GM19372 (cell line): ENCODE measurements around the gene WBP1L.
"Not testable (repeated sequence)": the region's sequence is repeated elsewhere in the genome, so short reads cannot be mapped to it uniquely, and the experiment has no call there.

Experiments used
- ATAC-seq: cut with Tn5 transposase; IDR thresholded peaks from one replicate; pipeline ENCODE4 v1.9.1; 2021; ENCODE audit warnings: mild to moderate bottlenecking, low read depth, moderate library complexity; ENCODE audit not compliant: unreplicated experiment

WBP1L gene

DNA sequence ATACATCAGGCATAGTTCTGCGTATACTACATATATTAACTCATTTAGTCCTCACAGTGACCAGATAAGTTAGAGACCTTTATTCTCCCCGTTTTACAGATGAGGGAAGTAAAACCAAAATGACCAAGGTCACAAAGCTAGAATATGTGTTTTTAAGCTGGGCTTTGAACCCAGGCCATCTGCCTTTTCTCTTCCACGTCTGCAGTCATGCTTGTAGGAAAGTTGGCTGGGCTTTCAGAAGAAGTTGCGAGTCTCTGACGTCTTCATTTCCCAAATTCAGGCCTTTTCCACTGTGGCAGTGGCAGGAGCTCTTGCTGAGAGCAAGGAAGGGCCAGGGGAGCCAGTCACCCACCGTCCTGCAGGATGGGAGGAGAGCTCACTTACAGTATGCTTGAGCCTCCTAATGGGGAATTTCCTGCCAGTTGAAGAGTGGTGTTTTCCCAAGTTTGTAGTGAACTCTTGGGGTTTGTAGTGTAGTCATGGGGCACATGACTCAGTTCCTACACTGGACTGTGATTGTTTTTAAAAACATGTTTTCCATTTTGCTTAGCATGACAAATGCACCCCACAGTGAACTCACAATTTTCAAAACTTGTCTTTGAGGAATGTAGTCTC is 59.3 kb downstream of the WBP1L start:
- ATAC-seq = no peak

DNA sequence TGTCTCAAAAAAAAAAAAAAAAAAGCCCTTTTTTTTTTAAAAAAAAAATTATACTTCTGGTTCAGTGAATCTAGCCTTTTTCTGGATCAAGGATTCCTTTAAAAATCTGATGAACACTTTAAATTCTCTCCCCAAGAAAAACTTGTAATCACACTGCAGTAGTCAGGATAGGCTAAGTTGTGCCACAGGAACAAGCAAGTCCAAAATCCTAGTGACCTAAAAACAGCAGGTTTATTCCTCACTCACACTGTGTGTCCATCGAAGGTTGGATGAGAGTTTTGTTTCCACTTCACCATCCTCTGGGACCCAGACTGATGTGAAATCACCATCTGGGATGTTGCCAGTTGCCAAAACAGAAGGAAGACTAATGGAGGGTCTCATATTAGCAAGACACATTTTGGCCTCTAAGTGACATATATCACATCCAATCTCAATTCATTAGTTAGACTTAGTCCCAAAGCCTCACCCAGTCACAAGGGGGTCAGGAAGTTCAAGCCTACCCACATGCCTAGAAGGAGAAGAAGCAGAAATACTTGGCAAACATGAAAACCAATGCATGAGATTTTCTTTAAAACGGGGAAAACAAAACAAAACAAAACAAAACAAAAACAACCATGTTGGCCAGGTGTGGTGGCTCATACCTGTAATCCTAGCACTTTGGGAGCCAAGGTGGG is 60.8 kb downstream of the WBP1L start:
- no peak for ATAC-seq

DNA sequence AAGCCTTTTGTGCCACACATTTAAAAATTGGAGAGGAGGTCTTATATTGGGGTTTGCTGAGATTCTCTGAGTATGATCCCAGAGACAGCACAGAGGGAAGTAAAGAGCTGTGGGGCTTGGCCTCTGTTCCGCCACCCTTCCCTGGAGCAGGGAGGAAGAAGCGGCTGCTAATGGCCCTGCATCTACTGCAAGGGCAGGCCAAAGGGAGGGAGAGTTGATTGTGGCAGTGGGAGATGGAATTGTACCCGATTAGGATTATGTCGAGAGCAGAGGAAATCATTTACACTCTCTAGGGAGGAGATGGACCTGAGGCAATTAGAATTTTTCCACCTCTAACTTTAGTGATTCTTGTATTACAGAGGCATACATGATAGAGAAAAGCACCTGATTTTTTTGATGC is 64.6 kb downstream of the WBP1L start:
- no peak for ATAC-seq

DNA sequence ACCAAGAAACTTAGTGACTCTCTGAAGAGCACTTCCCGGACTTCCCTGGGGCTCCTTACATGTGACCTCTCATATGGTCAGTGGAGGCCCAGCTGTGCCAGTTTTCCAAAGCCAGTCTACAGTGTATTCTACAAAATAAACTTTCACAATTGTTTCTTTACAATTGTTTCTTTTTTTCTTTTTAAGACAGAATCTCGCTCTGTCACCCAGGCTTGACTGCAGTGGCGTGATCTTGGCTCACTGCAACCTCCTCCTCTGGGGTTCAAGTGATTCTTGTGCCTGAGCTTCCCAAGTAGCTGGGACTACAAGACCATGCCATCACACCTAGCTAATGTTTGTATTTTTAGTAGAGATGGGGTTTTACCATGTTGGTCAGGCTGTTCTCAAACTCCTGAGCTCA is 67.6 kb downstream of the WBP1L start:
- ATAC-seq = no peak

DNA sequence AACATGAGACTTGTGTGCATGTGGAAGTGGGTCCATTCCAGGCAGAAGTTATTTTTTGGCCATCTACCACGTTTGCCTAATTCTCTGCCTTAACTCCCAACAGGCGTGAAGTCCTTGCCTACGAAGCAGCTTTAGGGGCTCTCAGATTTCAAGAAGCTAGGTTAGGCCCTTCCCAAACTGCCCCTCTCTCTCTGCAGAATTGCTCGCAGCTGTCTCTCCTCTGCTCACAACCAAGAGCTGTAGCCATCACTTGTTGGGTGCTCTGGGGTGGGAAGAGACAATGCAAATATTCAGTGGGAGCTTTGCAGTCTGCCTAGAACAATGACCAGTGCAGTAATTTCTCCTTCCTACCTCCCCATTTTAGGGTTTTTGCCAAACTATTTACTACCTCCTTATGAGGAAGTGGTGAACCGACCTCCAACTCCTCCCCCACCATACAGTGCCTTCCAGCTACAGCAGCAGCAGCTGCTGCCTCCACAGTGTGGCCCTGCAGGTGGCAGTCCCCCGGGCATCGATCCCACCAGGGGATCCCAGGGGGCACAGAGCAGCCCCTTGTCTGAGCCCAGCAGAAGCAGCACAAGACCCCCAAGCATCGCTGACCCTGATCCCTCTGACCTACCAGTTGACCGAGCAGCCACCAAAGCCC is 68.6 kb downstream of the WBP1L start:
- no peak for ATAC-seq

DNA sequence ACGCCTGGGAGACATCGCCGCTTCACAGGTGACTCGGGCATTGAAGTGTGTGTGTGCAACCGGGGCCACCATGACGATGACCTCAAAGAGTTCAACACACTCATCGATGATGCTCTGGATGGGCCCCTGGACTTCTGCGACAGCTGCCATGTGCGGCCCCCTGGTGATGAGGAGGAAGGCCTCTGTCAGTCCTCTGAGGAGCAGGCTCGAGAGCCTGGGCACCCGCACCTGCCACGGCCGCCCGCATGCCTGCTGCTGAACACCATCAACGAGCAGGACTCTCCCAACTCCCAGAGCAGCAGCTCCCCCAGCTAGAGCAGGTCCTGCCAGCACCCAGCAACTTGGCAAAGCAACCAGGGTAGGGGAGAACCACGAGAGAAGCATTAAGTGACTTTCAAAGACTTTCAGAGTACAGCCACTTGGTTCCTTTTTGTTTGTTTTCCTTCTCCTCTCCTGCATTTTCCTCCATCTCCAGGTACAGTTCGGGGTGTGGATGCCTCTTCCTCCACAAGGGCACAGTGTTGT is 69.3 kb downstream of the WBP1L start:
- no peak for ATAC-seq

DNA sequence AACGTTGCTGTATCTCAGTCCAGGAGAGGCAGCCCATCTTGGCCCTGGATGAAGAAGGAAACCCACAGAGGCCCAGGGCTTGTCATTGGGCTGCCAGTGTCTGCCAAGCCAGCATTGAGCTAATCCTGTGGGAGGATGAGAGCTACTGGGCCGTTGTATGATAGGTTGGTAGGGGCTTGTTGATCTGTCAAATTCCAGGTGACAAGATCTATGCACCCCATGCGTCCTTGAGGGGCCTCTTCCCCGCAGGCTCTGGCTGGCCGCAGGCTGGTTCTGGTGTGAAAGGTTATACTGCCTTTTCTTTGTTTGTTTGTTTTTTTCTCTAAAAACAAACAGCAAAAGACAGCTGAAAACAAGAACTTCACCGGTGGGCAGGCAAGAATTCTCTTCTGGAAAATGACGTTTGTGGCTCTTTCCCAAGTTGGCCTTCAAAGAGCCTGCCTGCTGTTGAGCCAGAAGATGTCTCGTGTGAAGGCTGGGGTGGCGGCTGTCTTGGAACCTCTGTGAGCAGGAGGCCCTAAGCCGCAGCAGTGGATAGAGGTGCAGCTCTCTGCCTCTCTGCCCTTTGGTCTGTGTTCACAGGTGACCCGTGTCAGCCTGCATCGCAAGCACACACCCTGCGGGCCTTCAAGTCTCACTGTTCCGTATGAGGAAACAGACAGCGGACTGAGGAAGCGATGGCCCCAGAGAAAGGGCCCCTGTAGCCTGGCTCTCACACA is 70.1 kb downstream of the WBP1L start:
- no peak for ATAC-seq

DNA sequence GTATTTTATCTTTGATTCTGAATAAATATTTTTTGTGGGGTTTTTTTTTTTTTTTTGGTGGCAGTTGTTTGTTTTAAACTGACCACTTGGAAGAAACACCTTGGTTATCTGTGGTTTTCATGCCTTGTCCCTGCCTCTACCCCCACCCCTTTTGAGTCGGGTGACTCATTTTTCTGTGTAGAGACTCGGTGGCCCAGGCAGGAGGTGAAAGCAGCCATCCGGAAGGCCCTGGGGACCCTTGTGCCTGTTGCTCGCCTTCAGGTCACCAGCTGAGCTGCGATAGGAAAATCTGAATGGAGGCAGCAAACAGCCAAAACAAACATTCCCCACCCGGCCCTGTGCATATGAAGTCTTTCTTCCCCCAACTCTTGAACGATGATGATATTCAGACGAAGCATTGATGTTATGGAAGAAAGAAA is 70.7 kb downstream of the WBP1L start:
- ATAC-seq = no peak

DNA sequence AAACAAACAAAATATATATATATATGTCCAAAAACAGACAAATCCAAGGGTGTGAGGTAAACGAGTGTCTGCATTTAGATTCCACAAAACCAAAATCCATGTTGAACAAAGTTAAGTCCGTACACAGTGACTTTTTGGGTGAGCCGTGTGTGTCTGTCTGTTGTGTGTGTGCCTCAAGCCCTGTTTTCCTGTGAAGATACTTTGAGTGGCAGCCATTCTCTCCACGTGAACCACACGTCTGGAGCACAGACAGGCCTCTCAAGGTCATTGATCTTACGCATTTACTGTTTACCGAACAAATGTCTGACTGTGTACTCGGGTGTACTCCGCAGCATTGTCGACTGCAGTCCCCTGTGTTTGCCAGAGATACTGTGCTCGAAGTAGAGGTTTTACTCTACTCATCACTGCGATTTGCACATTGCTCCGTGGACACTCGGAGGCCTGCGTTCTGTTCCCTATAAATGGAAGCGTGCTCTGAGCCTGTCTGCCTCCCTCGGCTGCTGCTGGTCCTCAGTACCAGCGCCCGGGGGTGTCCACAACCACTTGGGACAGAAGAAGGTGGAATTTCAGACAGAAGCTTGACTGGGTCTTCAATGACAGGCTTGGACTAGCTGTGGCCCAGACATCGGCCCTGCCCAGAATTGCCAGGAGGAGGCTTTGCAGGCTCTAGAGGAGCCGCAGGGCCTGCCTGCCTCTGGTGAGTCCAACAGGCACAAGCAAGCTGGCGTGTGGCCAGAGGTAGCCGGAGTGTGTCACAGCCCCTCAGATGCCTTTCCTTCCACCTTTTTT is 71.3 kb downstream of the WBP1L start:
- ATAC-seq = no peak

DNA sequence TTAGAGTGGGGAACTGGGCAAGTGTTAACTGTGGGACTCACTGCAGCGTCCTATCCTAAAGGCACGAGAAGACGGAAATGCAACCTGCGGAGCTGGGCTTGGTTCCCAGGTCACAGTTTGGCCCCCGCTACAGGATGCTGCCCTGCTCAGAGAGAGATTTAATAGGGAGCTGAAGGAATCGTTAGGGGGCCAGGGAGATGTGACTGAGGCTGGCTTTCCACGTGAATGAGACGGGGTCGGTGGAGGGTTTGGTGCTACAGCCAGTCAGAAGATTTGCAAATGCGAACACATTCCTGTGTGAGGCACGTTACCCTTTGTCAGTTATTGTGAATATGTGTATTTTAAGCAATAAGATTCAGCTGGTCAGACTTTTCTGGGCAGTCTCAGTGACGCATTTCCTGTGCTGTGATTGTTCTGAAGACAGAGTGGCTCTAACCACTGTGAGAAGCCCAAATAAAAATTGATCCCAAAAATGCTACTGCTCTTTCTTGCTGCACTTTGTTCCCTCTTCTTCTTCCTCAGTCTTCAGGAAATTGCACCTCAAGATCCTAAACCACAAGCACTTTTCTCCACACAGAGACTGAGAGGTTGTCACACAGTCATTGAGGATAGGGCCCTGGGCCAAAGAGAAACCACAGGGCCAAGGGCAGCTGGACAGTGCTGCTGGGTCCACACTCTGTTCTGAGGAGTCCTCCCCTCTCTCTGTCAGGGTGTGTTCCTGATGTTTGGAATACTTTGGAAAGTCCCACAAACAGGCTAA is 72.2 kb downstream of the WBP1L start:
- no peak for ATAC-seq

DNA sequence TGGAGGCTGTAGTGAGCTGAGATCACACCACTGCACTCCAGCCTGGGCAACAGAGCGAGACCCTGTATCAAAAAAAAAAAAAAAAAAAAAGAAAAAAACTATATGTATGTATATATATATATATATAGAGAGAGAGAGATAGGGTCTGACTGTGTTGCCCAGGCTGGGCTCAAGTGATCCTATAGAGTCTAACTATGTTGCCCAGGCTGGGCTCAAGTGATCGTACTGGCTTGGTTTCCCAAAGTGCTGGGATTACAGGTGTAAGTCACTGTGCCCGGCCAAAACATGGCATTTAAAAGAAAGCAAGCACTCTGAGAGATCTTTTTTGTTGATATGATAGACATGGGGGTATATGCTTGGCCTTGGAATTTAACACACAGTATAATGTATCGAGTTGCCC is 73.4 kb downstream of the WBP1L start:
- ATAC-seq = no peak

DNA sequence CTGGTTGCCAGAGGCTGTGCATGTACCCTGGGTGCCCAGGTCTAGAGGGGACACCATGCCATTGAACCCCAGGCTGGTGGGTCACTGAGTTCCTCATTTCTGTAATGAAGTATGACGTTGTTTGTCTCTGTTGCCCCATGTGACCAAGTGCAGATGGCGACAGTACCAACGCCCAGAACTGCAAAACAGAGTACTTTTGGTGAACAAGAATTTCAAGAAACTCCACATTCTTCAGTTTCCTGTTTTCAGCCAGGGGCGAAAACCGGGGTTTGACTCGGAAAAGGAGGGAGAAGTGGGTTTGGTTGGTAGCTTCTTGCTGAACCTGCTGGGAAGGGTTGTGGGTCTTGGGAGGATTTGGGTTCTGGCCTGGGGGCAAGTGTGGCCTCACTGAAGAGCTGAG is 75.3 kb downstream of the WBP1L start:
- no peak for ATAC-seq

DNA sequence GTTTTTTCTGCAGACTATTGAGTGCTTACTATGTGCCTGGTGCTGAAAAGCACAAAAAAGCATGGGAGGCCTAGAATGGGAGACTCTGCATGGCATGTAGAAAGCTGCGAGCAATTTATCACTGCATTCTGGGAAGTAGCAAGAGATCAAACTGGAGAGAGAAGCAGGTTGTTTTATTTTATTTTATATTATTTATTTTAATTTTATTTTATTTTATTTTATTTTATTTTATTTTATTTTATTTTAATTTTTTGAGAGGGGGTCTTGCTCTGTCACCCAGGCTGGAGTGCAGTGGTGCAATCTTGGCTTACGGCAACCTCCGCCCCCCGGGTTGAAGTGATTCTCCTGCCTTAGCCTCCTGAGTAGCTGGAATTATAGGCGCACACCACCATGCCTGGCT is 76.3 kb downstream of the WBP1L start:
- not testable (repeated sequence) for ATAC-seq

DNA sequence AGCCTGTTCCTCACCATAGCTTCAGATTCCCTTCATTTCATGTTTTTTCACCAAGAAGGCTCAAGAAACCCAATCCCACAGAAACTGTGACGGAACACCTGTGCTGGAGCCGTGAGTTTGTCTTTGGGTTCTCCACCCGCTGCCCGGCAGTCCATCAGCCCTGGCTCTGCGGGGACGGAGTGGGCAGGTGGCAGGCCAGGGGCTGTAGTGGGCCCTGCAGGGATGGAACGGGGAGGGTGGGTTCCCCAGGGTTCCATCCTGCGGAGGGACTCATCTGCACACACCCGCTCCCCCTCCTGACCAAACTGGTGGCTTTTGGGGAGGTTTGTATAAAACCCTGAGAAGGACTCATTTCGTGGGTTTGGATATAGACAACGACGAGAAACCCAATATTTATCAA is 78.5 kb downstream of the WBP1L start:
- no peak for ATAC-seq

DNA sequence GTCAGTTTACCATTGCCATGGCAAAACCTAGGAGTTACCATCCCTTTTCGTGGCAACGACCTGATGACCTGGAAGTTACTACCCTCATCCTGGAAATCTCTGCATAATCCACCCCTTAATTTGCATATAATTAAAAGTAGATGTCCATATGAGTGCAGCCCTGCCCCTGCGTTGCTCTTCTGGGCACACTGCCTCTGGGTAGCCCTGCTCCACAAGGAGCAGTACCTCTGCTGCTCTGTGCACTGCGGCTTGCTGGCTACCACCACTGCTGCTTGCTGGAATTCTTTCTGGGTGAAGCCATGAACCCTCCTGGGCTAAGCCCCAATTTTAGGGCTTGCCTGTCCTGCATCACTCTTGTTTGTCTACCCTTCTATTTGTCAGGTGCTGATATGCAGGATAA is 80.9 kb downstream of the WBP1L start:
- no peak for ATAC-seq

DNA sequence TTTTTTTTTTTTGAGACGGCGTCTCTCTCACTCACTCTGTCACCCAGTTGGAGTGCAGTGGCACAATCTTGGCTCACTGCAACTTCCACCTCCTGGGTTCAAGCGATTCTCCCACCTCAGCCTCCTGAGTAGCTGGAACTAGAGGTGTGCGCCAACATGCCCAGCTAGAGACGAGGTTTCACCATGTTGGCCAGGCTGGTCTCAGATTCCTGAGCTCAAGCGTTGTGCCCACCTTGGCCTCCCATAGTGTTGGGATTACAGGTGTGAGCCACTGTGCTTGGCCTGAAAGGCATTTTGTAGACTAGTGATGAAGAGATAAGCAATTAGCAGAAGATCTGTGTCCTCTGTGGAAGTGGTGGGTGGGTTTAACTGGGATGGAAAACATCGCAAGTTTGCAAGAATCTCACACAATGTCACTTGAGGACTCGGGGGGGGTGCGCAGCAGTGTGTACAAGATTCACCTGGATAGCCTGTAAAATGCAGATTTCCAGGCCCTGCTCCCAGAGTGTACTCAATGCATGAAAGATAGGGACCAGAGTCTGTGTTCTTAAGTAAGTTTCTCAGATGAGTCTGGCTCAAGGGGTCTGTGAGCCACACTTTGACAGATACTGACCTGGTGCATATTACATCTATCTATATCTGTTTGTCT is 82.5 kb downstream of the WBP1L start:
- no peak for ATAC-seq

DNA sequence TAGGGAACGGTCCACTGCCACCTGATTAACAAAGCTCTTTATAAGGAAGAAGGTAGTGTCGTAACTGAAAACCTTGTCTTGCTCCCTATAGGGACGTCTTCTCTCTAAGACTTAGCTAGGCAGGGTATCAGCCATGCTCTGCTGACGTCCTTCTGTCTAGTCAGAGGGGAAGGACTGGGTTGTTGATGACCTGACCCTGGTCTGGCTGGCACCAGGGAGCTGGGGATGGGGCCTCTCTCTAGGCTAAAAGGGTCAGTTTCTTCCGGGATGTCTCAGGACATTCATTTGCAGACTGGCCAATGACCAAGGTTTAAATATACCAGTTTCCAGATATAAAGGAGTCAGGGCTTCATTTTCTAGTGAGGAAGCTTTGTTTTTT is 83.8 kb downstream of the WBP1L start:
- no peak for ATAC-seq

DNA sequence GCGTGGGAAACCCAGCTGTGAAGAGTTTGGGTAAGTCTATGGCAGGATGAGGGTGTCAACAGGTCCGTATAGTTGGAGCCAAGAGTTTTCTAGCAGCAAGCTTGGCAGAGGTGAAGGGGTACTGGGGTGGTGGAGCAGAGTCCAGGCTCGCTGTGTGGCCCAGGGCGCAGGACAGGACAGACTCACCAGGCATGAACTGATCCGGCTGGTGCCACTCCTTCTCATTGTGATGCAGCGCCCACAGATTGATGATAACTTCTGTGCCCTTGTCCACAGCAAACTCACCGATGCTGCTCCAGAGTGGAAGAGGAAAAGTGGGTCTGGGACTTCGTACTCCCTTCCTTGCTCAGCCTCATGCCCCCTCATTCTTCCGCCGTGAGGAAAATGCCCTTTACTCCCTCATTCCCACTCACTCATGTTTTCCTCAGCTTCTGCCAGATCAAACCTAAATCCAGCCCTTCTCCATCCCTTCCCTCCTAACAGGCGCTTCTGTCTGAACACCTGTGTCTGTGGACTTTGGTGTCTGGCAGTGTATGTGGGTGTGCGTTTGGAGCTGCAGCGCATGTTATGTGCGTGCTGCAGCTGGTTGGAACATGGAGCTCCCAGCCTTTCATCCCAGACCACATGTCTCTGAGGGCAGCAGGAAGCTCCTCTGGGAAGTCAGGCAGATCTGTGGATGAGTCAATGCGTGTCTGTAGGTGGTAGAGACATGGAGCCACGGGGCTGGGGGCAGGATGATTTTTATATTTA is 87.7 kb downstream of the WBP1L start:
- ATAC-seq = no peak

DNA sequence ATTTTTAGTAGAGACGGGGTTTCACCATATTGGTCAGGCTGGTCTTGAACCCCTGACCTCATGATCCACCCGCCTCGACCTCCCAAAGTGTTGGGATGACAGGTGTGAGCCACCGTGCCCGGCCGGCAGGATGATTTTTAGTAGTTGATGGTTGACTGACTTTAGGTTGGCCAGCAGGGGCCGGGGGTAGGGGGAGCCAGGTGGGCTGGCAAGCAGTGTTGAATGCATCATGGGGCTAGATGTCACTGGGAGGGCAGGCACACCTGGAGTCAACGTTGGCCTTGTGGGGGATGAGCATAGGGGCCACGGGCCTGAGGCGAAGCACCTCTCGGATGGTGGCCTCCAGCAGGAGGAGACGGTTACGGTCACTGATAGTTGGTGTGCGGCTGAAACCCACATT is 88.5 kb downstream of the WBP1L start:
- ATAC-seq = no peak
